CD4-positive, alpha-beta T cell treated with Interferon alpha-2 for 1 hour (primary cell): Measurements from ENCODE around the gene POMC.
"Not testable (repeated sequence)": the region's sequence is repeated elsewhere in the genome, so short reads cannot be mapped to it uniquely, and the experiment has no call there.

ENCODE experiments used
- DNase-seq, 2 donors: peaks; one replicate each; pipeline ENCODE4 v3.0.0-alpha.2; 2020 to 2022

The POMC gene

GRCh38 chr2:25176541-25177181 lies 8.3 kb upstream of the POMC start:
- no peak for DNase-seq

GRCh38 chr2:25176138-25176537 lies 7.8 kb upstream of the POMC start:
- DNase-seq = no peak

- DNase-seq = no peak
Measured at GRCh38 chr2:25174192-25174861, 5.9 kb upstream of the POMC start.

- no peak for DNase-seq
Measured at GRCh38 chr2:25173719-25174118, 5.3 kb upstream of the POMC start.

GRCh38 chr2:25170888-25171287 lies 2.5 kb upstream of the POMC start:
- no peak for DNase-seq

GRCh38 chr2:25169073-25169470 lies 692 bp upstream of the POMC start:
- DNase-seq = no peak

- DNase-seq = peak; percentile 61 to 73
Measured at GRCh38 chr2:25165992-25166875, 2.1 kb downstream of the POMC start.

GRCh38 chr2:25164561-25164960 lies 3.8 kb downstream of the POMC start:
- DNase-seq = no peak

GRCh38 chr2:25162061-25162460 lies 6.3 kb downstream of the POMC start:
- not testable (repeated sequence) for DNase-seq

- DNase-seq = peak; percentile 80 to 86
Measured at GRCh38 chr2:25161055-25161781, 7.2 kb downstream of the POMC start.

- no peak for DNase-seq
Measured at GRCh38 chr2:25160376-25160775, 8.0 kb downstream of the POMC start.

- DNase-seq = no peak
Measured at GRCh38 chr2:25159949-25160348, 8.4 kb downstream of the POMC start.

GRCh38 chr2:25158096-25158852 lies 10.1 kb downstream of the POMC start:
- no peak for DNase-seq

GRCh38 chr2:25155401-25155800 lies 13.0 kb downstream of the POMC start:
- no peak for DNase-seq

GRCh38 chr2:25151718-25152117 lies 16.7 kb downstream of the POMC start:
- no peak for DNase-seq

- DNase-seq = not testable (repeated sequence)
Measured at GRCh38 chr2:25150993-25151392, 17.4 kb downstream of the POMC start.

GRCh38 chr2:25149646-25150045 lies 18.7 kb downstream of the POMC start:
- DNase-seq = no peak

- no peak for DNase-seq
Measured at GRCh38 chr2:25146896-25147295, 21.5 kb downstream of the POMC start.

GRCh38 chr2:25145803-25146202 lies 22.6 kb downstream of the POMC start:
- no peak for DNase-seq

- no peak for DNase-seq
Measured at GRCh38 chr2:25141120-25141519, 27.3 kb downstream of the POMC start.

- not testable (repeated sequence) for DNase-seq
Measured at GRCh38 chr2:25140535-25140934, 27.8 kb downstream of the POMC start.

- no peak for DNase-seq
Measured at GRCh38 chr2:25132693-25133092, 35.7 kb downstream of the POMC start.
